Amniotic epithelial cell (primary cell): ENCODE measurements around the gene TDRD1.

Experiments used
- DNase-seq: peaks from one replicate; pipeline ENCODE4 v3.0.0-alpha.2; 2010; ENCODE audit warnings: low read depth

The TDRD1 gene

GRCh38 chr10:114239117-114239993 is 60.2 kb downstream of the TDRD1 start, which contains the start of gene VWA2:
Gene VWA2 (plus strand): TSS chr10:114239254. CDS start chr10:114248714, 9,460 bp downstream.
- DNase-seq: no peak

- no peak for DNase-seq
Measured at GRCh38 chr10:114239994-114240345, 60.8 kb downstream of the TDRD1 start.

- no peak for DNase-seq
Measured at GRCh38 chr10:114242235-114242634, 63.1 kb downstream of the TDRD1 start.

GRCh38 chr10:114243661-114244060 is 64.5 kb downstream of the TDRD1 start:
- DNase-seq: no peak

- DNase-seq: no peak
Measured at GRCh38 chr10:114244126-114244525, 65.0 kb downstream of the TDRD1 start.

GRCh38 chr10:114245121-114245791 is 66.1 kb downstream of the TDRD1 start:
- DNase-seq: no peak

GRCh38 chr10:114246679-114247305 is 67.6 kb downstream of the TDRD1 start:
- no peak for DNase-seq

- no peak for DNase-seq
Measured at GRCh38 chr10:114250236-114250635, 71.1 kb downstream of the TDRD1 start.

- DNase-seq: no peak
Measured at GRCh38 chr10:114250716-114251115, 71.6 kb downstream of the TDRD1 start.

- DNase-seq: no peak
Measured at GRCh38 chr10:114252092-114252491, 72.9 kb downstream of the TDRD1 start.

- no peak for DNase-seq
Measured at GRCh38 chr10:114252883-114253282, 73.7 kb downstream of the TDRD1 start.

- no peak for DNase-seq
Measured at GRCh38 chr10:114255227-114255626, 76.1 kb downstream of the TDRD1 start.

GRCh38 chr10:114256008-114256765 is 77.0 kb downstream of the TDRD1 start:
- peak; percentile 54 for DNase-seq

- peak; percentile 59 for DNase-seq
Measured at GRCh38 chr10:114256822-114257221, 77.7 kb downstream of the TDRD1 start.

GRCh38 chr10:114257498-114257897 is 78.3 kb downstream of the TDRD1 start:
- DNase-seq: no peak

GRCh38 chr10:114258274-114258840 is 79.2 kb downstream of the TDRD1 start:
- DNase-seq: no peak

GRCh38 chr10:114259824-114260223 is 80.7 kb downstream of the TDRD1 start:
- peak; percentile 48 for DNase-seq

- DNase-seq: no peak
Measured at GRCh38 chr10:114260366-114260765, 81.2 kb downstream of the TDRD1 start.

GRCh38 chr10:114261076-114261475 is 81.9 kb downstream of the TDRD1 start:
- DNase-seq: peak; percentile 34

GRCh38 chr10:114262496-114262895 is 83.3 kb downstream of the TDRD1 start:
- DNase-seq: no peak

GRCh38 chr10:114265392-114266053 is 86.4 kb downstream of the TDRD1 start:
- DNase-seq: peak; percentile 4
